Stimulated activated CD4-positive, alpha-beta T cell treated with anti-CD3 and anti-CD28 coated beads, TNF-alpha, amount 100 ng/mL, for 48 hours (primary cell): Measurements from ENCODE around the gene HTR5A.

Experiments used
- DNase-seq, 3 donors: peaks; one replicate each; pipeline ENCODE4 v3.0.0-alpha.2; 2020; ENCODE audit warnings: low read depth in 3 of 3

Gene HTR5A

GRCh38 chr7:155090684-155091083, 20.6 kb downstream of the HTR5A start:
- peak in 2 of 3 donors; percentile 4 to 17 for DNase-seq

DNA sequence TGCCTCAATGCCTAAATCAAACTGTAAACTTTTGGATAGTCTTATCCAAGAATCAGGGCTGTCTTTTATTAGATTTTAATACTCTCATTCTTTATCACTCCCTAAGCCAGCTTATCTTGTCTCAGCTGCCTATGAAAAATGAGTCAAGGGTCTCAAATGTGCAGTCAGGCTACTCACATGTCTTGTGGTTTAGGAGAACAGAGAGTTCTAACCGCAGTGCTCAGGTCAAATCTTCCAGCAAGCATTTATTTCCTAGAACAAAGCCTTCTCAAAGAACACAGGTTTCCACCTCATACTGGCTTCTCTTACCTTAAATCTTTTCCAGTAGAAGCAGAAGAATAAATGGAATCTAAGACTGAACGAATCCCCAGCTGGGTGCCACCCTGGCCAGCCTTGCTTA, 23.5 kb downstream of the HTR5A start:
- DNase-seq = no peak

GRCh38 chr7:155094636-155095135, 24.6 kb downstream of the HTR5A start:
- no peak for DNase-seq

DNA sequence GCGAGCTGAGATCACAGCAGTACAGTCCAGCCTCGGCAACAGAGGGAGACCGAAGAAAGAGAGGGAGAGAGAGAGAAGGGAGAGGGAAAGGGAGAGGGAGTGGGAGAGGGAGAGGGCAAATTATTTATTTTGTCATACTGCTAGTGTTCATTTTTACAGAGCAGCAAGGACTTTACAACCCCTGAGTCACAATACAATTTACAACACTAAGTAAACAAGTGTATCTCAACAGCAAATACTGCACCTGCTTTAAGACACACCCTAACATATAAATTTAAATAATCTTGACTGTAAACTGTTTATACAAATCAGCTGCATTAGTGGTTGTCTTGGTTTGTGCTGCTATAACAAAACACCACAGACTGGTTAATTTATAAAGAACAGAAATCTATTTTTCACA, 27.2 kb downstream of the HTR5A start:
- DNase-seq = no peak

DNA sequence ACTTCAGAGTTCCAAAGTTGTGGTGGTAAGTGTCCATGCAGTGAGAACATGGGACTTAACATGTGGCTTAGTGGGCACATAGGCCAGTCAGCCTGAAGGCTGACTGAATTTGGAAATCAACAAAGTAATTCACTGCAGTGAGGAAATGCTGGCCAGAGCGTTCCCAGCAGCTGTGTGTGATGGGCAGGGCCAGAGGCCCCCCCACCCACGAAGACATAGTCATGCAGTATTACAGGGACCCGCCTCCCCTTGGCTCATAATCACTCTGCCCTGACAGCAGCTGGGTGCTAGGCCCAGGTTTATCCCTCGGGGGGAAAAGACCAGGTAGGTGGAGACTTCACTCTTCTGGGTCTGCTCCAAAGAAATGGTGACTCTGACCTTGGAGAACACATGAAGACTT, 33.7 kb downstream of the HTR5A start:
- no peak for DNase-seq

GRCh38 chr7:155104913-155105312, 34.8 kb downstream of the HTR5A start:
- DNase-seq = no peak

DNA sequence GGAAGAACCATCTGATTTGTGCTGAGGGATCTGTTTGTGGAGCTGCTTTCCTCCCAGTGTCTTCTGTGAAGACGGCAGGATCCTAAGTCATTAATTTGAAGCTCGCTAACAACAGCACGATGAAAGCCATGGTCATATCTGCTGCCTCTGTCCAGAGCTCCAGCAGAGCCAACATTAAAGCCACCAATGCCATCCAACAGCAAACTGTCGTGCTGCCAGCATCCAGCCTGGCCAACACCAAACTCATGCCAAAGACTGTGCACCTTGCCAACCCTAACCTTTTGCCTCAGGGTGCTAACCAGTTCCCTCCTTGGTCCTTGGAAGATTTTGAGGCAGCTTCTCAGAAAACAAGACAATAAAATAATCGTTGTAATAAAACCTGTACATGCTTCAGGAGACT, 36.2 kb downstream of the HTR5A start:
- no peak for DNase-seq

GRCh38 chr7:155107126-155107525, 37.0 kb downstream of the HTR5A start:
- no peak for DNase-seq

DNA sequence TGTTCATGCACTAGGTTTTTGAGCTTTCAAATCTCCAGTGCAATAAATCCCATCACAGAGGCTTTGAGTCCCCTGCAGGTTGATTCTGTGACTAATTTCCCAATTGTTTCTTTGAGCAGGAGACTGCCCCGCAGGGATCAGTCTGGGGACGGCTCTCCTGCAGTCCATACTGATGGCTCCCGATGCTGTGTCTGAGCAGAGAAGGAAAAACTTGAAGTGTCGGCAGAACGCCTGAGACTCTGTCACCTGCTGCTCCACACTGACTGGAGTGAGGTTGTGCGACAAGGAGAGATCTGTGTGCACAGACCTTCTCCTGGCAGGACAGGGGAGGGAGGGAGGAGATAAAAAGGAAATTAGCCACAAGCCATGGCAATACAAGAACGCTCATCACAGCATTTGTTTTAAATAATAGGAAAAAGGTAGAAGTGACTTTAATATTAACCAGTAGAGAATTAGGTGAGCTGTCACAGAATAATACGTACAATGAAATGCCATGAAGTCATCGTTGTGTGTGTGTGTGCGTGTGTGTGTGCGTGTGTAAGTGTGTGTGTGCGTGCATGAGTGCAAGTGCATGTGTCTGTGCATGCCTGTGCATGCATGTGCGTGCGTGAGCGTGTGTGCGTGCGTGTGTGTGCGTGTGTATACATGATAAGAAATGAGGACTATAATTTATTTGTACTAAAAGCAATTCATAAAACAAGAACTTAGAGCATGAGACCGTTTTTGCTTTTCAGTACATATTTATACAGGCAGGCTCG, 38.2 kb downstream of the HTR5A start:
- DNase-seq = no peak

DNA sequence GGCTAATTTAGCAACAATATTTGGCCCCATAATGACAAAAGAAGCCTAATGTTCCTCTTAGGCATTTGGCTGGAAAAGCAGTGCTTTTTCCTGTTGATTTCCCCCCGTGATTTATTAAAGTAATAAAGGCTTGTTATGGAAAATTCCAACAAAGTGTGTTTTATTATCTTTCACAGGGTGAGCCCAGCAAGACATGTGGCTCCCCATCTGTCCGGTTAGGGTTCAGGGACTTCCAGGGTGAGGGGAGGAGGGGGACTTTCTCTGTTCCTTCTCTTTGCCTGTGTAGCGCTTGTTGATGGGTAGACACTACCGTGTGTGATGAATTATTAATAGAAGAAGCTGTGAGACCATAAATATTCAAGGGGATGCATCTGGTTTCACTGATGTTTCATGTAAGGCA, 39.0 kb downstream of the HTR5A start:
- no peak for DNase-seq

DNA sequence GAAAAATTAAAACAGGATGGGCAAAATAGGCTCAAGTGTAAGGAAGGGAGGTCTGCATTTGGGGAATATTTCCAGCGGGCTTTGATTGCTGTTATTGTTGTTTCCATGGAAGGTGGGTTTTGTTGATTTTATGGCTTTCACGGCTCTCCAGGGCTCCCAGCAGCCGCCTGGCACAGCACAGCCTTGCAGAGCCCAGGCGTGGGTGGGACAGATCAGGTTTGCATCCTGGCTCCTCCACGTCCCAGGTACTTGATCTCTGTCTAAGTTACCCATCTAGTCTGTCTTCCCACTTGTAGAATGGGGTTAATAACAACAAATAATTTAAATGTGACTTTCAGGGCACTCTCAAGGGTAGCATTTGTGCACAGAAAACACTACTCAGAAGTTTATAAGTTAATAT, 45.2 kb downstream of the HTR5A start:
- no peak for DNase-seq

- no peak for DNase-seq
Measured at GRCh38 chr7:155119801-155120382, 49.8 kb downstream of the HTR5A start.

DNA sequence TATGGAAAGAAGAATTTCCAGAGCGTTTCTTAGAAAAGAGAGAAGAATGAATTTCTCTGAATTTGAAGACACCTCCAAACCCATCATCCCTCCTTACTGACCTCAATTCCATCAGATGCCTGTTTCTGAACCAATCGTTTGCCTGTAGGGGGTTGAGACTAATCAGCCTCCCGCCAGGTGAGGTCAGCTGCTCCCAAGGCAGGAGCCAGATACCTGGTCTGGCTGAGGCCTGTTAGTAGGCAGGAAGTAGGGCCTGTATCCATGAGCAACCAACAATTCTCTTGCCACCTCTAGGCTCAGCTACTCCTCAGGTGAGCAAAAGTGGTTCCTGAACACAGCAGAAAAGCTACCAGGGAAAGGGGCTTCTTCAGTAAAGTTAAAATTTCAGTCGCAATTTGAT, 50.3 kb downstream of the HTR5A start:
- no peak for DNase-seq

DNA sequence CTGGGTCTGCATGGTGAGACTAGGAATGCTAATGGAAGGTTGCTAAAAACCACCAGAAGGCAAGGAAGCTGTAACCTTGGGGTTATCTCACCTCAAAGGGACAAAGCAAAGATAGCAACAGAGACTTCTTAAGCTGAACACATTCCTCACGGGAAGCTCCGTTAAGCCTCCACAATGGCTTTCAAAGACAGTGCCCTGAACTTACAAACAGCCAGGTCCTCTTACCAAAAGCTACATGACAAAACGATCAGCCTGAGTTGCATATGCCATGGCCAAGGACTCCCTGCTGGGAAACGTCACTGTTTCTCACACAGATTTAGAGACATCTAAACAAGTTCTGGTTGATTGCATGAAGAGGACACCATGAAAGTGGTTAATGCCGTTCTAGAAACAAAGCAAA, 52.7 kb downstream of the HTR5A start:
- DNase-seq = no peak

GRCh38 chr7:155123413-155123812, 53.3 kb downstream of the HTR5A start:
- DNase-seq = no peak

- no peak for DNase-seq
Measured at GRCh38 chr7:155124706-155125105, 54.6 kb downstream of the HTR5A start.

GRCh38 chr7:155129186-155129585, 59.1 kb downstream of the HTR5A start:
- no peak for DNase-seq

DNA sequence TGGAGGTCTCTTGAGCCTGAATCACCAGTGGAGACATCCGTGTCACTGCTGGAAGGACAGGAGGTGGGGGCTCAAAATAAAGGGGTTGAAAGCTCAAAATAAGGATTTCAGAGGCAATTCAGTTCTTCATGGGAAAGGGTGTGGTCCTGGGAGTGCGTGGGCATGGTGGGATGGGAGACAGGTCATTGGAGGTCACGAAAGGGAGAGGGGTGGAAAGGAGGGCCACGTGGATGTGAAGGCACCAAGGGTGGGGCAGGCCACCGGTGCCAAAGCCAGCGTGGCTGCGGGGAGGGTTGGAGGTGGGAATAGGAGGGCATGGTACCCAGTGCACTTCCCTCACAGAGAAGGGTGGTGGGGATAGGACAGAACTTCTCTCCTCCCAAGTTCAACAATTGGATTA, 59.7 kb downstream of the HTR5A start:
- no peak for DNase-seq

DNA sequence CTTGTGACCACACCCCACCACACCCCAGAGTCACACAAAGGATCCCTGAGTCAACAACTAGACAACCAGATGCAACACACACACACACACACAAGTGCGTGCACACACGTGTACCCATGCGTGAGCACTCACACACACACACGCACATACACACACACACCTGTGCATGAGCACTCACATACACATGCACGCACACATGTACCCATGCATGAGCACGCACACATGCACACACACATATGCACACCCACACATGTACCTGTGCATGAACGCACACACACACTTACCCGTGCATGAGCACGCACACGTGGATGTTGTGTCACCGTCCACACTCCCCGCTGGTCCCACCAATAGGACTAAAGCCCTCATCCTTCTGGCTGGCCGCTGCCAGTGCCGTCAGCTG, 60.4 kb downstream of the HTR5A start:
- DNase-seq = no peak

- no peak for DNase-seq
Measured at GRCh38 chr7:155131090-155131489, 61.0 kb downstream of the HTR5A start.

DNA sequence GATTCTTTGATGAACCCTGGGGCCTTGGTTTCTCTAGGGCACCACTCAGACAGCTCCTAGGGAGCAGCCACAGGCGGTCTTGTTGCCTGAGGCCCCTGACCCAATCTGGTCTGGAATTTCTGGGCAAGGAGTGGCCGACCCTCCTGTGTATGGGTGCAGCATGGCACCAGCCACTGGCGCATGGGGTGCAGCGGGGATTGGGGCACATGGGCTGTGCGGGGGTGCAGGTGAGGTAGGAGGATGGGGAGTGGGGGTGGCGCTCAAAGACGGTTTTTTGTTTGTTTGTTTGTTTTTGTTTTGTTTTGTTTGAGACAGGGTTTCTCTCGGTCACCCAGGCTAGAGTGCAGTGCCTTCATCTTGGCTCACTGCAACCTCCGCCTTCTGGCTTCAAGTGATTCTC, 62.3 kb downstream of the HTR5A start:
- DNase-seq = no peak

DNA sequence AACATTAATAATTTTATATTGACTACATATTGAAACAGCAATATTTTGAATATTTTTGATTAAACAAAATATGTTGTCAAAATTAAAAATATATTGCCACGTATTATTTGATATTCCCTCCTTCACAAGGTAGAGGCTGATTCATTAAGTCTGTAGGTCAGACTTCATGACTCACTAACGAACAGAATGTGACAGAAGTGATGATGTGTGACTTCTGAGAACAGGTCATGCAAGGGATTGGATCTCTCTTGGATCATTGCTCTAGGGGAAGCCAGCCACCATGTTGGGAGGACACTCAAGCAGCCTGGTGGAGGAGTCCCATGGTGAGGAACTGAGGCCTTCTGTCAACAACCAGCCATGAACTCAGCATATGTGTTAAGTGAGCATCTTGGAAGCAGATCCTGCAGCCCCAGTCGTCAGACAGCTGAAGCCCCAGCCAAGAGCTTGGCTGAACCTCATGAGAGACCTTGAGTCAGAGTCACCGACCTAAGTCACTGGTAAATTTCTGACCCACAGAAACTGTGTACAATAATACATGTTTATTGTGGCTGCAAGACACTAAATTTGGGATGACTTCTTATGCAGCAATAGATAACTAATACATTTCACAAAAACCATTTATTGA, 66.6 kb downstream of the HTR5A start:
- DNase-seq = no peak
